Measurements from ENCODE around the gene MS4A15.

MS4A15 gene

DNA sequence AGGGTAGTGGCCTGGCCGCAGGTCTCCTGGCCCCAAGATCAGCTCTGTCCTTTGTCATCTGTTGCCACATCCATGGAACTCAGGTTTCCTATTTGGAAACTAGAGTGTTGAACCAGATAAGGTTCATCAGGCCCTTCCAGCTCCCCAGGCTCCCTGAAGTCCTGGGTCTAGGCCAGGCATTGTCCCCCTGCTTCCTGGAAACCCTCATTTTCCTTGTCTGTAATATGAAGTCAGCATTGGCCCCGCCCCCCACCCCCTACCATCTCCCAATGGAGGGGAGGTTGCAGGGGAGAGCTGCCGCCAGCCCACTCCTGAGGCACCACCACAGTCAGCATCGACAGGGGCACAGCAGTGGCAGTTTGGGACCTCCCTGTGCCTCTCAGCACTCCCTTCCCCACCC is 19.5 kb downstream of the MS4A15 start:
- Histone ChIP-seq H3K36me3 (ENCODE audit: insufficient read depth, low read length) (no peaks in the 10 kb centered on the region), H3K9me3 (ENCODE audit: control insufficient read depth, insufficient read depth, low read length) (no peaks in the 10 kb centered on the region), H3K9ac (ENCODE audit: low read depth, low read length) (no peak overlapping the region), H3K4me1 (ENCODE audit: insufficient read depth, low read length) (no peaks in the 10 kb centered on the region)

- no peaks in the 10 kb centered on the region for H3K9me3 ChIP-seq (ENCODE audit: control insufficient read depth, insufficient read depth, low read length)
- no peak overlapping the region for H3K9ac ChIP-seq (ENCODE audit: low read depth, low read length)
Observed at GRCh38 chr11:60777106-60777505, 20.4 kb downstream of the MS4A15 start.

GRCh38 chr11:60777572-60777971 is 20.9 kb downstream of the MS4A15 start:
- no peaks in the 10 kb centered on the region for H3K9me3 ChIP-seq (ENCODE audit: control insufficient read depth, insufficient read depth, low read length)
- H3K36me3 ChIP-seq (ENCODE audit: insufficient read depth, low read length) = no peaks in the 10 kb centered on the region
- H3K4me1 ChIP-seq (ENCODE audit: insufficient read depth, low read length) = no peaks in the 10 kb centered on the region
- no peak overlapping the region for H3K9ac ChIP-seq (ENCODE audit: low read depth, low read length)

More at GRCh38 chr11:60777106-60777505, 20.4 kb downstream of the MS4A15 start:
- H3K36me3 ChIP-seq (ENCODE audit: insufficient read depth, low read length) = no peaks in the 10 kb centered on the region
- no peaks in the 10 kb centered on the region for H3K4me1 ChIP-seq (ENCODE audit: insufficient read depth, low read length)

DNA sequence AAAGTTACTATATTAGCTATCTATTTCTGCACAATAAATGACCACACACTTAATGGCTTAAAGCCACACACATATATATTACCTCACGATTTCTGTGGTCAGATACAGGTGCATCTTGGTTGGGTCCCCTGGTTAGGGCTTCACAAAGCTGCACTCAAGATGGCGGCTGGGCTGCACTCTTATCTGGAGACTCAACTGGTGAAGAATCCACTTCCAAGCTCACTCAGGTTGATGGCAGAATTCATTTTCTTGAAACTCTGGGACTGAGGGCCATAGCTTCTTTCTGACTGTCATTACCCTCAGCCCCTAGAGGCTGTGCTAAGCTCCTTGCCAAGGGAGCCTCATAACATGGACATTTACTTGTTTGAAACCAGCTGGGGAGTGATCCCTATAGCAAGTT is 23.4 kb downstream of the MS4A15 start:
- no peak overlapping the region for H3K9ac ChIP-seq (ENCODE audit: low read depth, low read length)
- H3K36me3 ChIP-seq (ENCODE audit: insufficient read depth, low read length) = no peaks in the 10 kb centered on the region
- no peaks in the 10 kb centered on the region for H3K4me1 ChIP-seq (ENCODE audit: insufficient read depth, low read length)
- no peaks in the 10 kb centered on the region for H3K9me3 ChIP-seq (ENCODE audit: control insufficient read depth, insufficient read depth, low read length)

DNA sequence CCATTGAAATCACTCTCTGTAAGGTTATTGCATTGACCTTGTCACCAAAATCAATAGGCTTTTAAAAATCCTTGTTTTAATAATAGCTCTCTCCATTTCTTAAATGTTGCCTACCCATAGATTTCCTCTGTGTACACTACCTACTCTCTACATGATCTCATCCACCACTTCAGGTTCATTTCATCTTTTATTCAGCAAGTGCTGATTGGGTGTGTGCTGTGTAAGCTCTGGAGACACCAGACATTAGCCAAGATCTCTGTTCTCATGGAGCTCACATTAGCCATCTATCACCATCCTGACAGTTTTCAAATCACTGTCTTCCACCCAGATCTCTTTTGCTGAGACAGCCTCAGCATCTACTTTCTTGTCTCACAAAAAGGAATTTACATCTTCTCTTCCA is 24.1 kb downstream of the MS4A15 start:
- no peaks in the 10 kb centered on the region for H3K36me3 ChIP-seq (ENCODE audit: insufficient read depth, low read length)
- no peaks in the 10 kb centered on the region for H3K9me3 ChIP-seq (ENCODE audit: control insufficient read depth, insufficient read depth, low read length)
- H3K4me1 ChIP-seq (ENCODE audit: insufficient read depth, low read length) = no peaks in the 10 kb centered on the region
- no peak overlapping the region for H3K9ac ChIP-seq (ENCODE audit: low read depth, low read length)

GRCh38 chr11:60781286-60781980 is 24.8 kb downstream of the MS4A15 start:
- H3K9ac ChIP-seq (ENCODE audit: low read depth, low read length) = no peak overlapping the region
- no peaks in the 10 kb centered on the region for H3K4me1 ChIP-seq (ENCODE audit: insufficient read depth, low read length)
- H3K36me3 ChIP-seq (ENCODE audit: insufficient read depth, low read length) = no peaks in the 10 kb centered on the region

DNA sequence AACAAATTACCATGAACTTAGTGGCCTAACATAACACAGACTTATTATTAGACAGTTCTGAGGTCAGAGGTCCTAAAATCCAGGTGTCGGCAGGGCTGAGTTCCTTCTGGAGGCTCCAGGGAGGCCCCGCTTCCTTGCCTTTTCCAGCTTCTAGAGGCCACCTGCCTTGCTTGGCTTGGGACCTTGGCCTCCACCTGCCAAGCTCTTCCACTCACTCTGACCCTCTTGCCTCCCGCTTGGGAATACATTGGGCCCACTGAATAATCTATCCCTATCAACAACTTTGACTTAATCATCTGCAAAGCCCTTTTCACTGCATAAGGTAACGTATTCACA is 25.3 kb downstream of the MS4A15 start:
- no peaks in the 10 kb centered on the region for H3K9me3 ChIP-seq (ENCODE audit: control insufficient read depth, insufficient read depth, low read length)
- H3K4me1 ChIP-seq (ENCODE audit: insufficient read depth, low read length) = no peaks in the 10 kb centered on the region
- no peak overlapping the region for H3K9ac ChIP-seq (ENCODE audit: low read depth, low read length)
- H3K36me3 ChIP-seq (ENCODE audit: insufficient read depth, low read length) = no peaks in the 10 kb centered on the region

More at GRCh38 chr11:60781286-60781980, 24.8 kb downstream of the MS4A15 start:
- H3K9me3 ChIP-seq (ENCODE audit: control insufficient read depth, insufficient read depth, low read length) = no peaks in the 10 kb centered on the region

DNA sequence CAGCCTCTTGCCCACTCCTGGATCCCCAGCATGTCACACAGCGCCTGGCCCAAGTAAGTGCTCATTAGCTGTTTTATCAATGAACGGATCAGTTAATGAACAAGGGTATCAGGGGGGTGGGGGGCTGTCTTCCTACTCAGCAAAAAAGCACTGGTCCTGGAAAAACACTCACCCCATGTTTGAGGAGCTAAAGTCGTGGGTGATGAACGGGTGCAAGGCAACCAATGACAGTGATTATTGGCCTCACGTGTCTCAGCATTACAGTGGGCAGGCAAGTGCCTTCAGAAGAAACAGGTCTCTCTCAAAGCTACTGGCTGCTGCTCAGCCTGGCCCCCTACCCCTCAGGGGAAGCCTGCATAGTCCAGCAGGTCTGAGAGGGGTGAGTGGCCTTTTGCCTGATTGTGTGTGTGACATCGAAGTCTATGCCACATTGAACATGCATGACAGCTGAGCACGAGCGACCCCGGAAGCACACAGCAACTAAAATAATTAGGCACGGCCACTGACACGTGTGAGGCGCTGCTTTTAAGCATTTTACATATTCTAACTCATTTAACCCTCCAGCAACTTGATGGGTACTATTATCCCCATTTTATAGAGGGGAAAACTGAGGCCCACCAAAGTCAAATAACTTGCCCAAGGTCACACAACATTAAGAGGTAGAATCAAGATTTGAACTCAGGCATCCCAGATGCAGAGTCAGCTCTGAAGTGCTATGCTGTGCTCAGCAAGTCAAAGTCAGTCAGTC is 25.9 kb downstream of the MS4A15 start:
- no peaks in the 10 kb centered on the region for H3K36me3 ChIP-seq (ENCODE audit: insufficient read depth, low read length)
- H3K9ac ChIP-seq (ENCODE audit: low read depth, low read length) = no peak overlapping the region
- no peaks in the 10 kb centered on the region for H3K4me1 ChIP-seq (ENCODE audit: insufficient read depth, low read length)
- H3K9me3 ChIP-seq (ENCODE audit: control insufficient read depth, insufficient read depth, low read length) = no peaks in the 10 kb centered on the region

- H3K9me3 ChIP-seq (ENCODE audit: control insufficient read depth, insufficient read depth, low read length) = 0 out of 2 replicates have a peak, but pooled peaks cover under 1% of the 10 kb centered on the region
- no peak overlapping the region for H3K9ac ChIP-seq (ENCODE audit: low read depth, low read length)
- no peaks in the 10 kb centered on the region for H3K36me3 ChIP-seq (ENCODE audit: insufficient read depth, low read length)
- no peaks in the 10 kb centered on the region for H3K4me1 ChIP-seq (ENCODE audit: insufficient read depth, low read length)
Observed at GRCh38 chr11:60783141-60783484, 26.4 kb downstream of the MS4A15 start.

DNA sequence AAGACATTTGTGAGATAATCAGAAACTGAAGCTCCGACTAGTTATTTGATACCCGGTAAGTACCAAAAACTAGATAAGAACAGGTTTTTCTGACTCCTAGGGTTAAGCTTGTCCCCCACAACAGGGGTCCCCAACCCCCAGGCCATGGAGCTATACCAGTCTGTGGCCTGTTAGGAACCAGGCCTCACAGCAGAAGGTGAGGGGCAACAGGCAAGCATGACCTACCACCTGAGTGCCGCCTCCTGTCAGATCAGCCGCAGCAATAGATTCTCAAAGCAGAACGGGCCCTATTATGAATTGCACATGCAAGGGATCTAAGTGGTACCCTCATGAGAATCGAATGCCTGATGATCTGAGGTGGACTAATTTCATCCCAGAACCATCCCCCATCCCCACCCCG is 27.2 kb downstream of the MS4A15 start:
- Histone ChIP-seq H3K36me3 (ENCODE audit: insufficient read depth, low read length) (no peaks in the 10 kb centered on the region), H3K4me1 (ENCODE audit: insufficient read depth, low read length) (no peaks in the 10 kb centered on the region), H3K9ac (ENCODE audit: low read depth, low read length) (no peak overlapping the region), H3K9me3 (ENCODE audit: control insufficient read depth, insufficient read depth, low read length) (peaks cover 5% of the 10 kb centered on the region; the same call in 1 of the 2 replicates)

- no peaks in the 10 kb centered on the region for H3K4me1 ChIP-seq (ENCODE audit: insufficient read depth, low read length)
- no peaks in the 10 kb centered on the region for H3K36me3 ChIP-seq (ENCODE audit: insufficient read depth, low read length)
- H3K9ac ChIP-seq (ENCODE audit: low read depth, low read length) = no peak within 1 kb of the TSS
- H3K9me3 ChIP-seq (ENCODE audit: control insufficient read depth, insufficient read depth, low read length) = peaks cover 5% of the 10 kb centered on the region; the same call in 1 of the 2 replicates
Observed at GRCh38 chr11:60785136-60785535, 28.5 kb downstream of the MS4A15 start, which contains the start of gene MS4A10. Gene MS4A10 (plus strand): TSS chr11:60785333. CDS start chr11:60790336, 5,003 bp downstream.

DNA sequence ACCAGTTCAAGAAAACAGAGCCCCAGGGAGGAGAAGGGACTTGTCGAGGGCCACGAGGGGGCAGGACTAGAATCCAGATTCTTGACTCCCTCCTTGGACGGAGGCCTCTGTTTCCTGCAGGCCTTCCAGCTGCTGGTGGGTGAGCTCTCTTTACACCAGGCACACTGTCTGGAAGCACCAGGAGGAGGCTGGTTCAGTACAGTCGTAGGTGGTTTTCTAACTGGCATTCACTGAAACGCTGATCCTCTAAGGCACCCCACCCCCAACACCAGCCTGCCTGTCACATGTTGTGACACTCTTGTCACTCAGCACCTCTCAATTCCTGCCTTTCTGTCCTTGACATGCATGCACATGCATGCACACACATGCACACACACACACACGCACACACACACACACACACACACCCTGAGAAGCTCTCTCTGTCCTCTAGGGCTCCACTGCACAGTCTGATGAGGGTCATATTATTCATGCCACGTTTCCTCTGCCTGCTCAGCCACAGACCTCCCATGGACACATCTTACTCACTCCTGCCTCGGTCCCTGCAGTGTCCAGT is 29.2 kb downstream of the MS4A15 start:
- Histone ChIP-seq H3K9ac (ENCODE audit: low read depth, low read length) (no peak overlapping the region), H3K36me3 (ENCODE audit: insufficient read depth, low read length) (no peaks in the 10 kb centered on the region), H3K4me1 (ENCODE audit: insufficient read depth, low read length) (no peaks in the 10 kb centered on the region), H3K9me3 (ENCODE audit: control insufficient read depth, insufficient read depth, low read length) (peaks cover 6% of the 10 kb centered on the region)

GRCh38 chr11:60786811-60787567 is 30.3 kb downstream of the MS4A15 start:
- Histone ChIP-seq H3K9me3 (ENCODE audit: control insufficient read depth, insufficient read depth, low read length) (peaks cover 12% of the 10 kb centered on the region), H3K4me1 (ENCODE audit: insufficient read depth, low read length) (no peaks in the 10 kb centered on the region), H3K9ac (ENCODE audit: low read depth, low read length) (no peak overlapping the region)

DNA sequence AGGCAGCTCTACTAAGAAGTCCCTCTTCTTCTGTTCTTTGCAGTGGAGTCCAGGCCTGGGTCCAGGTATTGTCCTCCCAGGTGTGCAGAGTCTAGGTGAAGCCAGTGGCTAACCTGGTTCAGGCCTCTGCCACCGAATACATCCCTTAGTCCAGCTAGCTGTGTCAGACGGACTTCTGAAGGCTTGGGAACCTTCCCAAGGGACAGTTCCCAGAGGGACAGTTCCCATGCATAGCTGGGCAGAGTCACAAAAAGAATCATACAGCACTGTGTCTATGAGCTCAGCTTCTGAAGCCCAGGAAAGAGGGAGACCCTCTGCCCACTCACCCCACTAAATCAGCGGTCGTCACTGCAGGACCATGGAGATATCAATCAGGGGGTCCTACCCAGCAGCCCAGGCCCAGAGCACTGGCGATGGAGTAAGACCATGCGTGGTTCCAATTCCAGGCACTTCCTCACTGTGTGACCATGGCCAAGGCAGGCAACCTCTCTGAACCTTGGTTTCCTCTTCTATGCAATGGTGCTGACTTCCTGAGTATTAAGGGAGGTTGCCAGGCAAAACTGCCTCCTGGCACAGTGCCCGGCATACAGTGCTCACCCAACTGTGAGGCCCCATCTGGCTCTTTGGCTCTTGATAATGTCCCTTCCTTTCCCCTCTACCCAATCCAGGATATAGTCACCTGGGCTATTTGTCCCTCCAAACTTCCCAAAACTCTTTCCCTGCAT is 31.9 kb downstream of the MS4A15 start:
- Histone ChIP-seq H3K9ac (ENCODE audit: low read depth, low read length) (no peak overlapping the region), H3K4me1 (ENCODE audit: insufficient read depth, low read length) (no peaks in the 10 kb centered on the region), H3K9me3 (ENCODE audit: control insufficient read depth, insufficient read depth, low read length) (peaks cover 17% of the 10 kb centered on the region), H3K36me3 (ENCODE audit: insufficient read depth, low read length) (no peaks in the 10 kb centered on the region)

More at GRCh38 chr11:60786811-60787567, 30.3 kb downstream of the MS4A15 start:
- no peaks in the 10 kb centered on the region for H3K36me3 ChIP-seq (ENCODE audit: insufficient read depth, low read length)

Data from ES-I3 (cell line).